H1 (cell line): ENCODE data around the gene KIF11. TPM values are rescaled to one million over a fixed set of nuclear protein-coding genes. Genes with fewer than 3 reads are reported as not detected.

Experiments
- CTCF ChIA-PET: fragments of 300-600 bp; sonication (Branson Sonifier 250); formaldehyde crosslinking; loops from one replicate; lab custom pipeline; 2021; ENCODE audit not compliant: partially characterized antibody; lab: Charles Lee
- POLR2A ChIA-PET: fragments of 300-600 bp; sonication (Branson Sonifier 250); formaldehyde crosslinking; loops from one replicate; lab custom pipeline; 2021; ENCODE audit warnings: inconsistent platforms; ENCODE audit not compliant: partially characterized antibody; lab: Charles Lee
- DNase-seq, 2 experiments: peaks; one replicate each; pipeline versions ENCODE4 v3.0.0 to v3.0.0-alpha.2; 2010 to 2022; ENCODE audit warnings: low spot score in 2 of 2, low read depth in 1 of 2, mixed read lengths in 1 of 2
- FAIRE-seq: peaks from 2 replicates; lab custom pipeline; 2011; peaks lifted over from hg19 to GRCh38; lab: Jason Lieb, UNC
- H2AFZ ChIP-seq: 2 replicates; pipeline ENCODE4 v1.8.1; 2012; ENCODE audit warnings: low read length, inconsistent platforms
- H2AK5ac ChIP-seq: 2 replicates; pipeline ENCODE4 v1.6.1; 2013; ENCODE audit warnings: low read depth, low read length
- H2BK120ac ChIP-seq: replicated peaks from 2 replicates; pipeline ENCODE3; 2013; ENCODE audit warnings: low read depth, low read length, inconsistent platforms
- H2BK12ac ChIP-seq: 2 replicates; pipeline ENCODE4 v1.6.1; 2013; ENCODE audit warnings: low read depth, low read length
- H2BK15ac ChIP-seq: 2 replicates; pipeline ENCODE4 v1.6.1; 2013; ENCODE audit warnings: low read length
- H2BK20ac ChIP-seq: 2 replicates; pipeline ENCODE4 v1.6.1; 2013; ENCODE audit warnings: low read length
- H2BK5ac ChIP-seq: 2 replicates; pipeline ENCODE4 v1.6.1; 2013; ENCODE audit warnings: low read depth, low read length
- H3K14ac ChIP-seq: 2 replicates; pipeline ENCODE4 v1.6.1; 2013; ENCODE audit warnings: inconsistent platforms; ENCODE audit not compliant: insufficient read length
- H3K18ac ChIP-seq: 2 replicates; pipeline ENCODE4 v1.6.1; 2013; ENCODE audit warnings: low read length; ENCODE audit errors: extremely low read depth
- H3K23ac ChIP-seq: 2 replicates; pipeline ENCODE4 v1.6.1; 2013; ENCODE audit warnings: inconsistent platforms; ENCODE audit not compliant: insufficient read length
- H3K23me2 ChIP-seq: 2 replicates; pipeline ENCODE4 v1.6.1; 2013; ENCODE audit warnings: low read depth, low read length
- H3K27ac ChIP-seq: 2 replicates; pipeline ENCODE4 v1.6.1; 2011; ENCODE audit warnings: low read depth, low read length, inconsistent platforms
- H3K27me3 ChIP-seq, 4 experiments: replicated peaks in 1 of 4; 1 replicate in 1 of 4; 2 replicates in 3 of 4; pipeline versions ENCODE4 v1.6.1 to v1.8.1; 2011 to 2013; ENCODE audit warnings: low read length in 3 of 4, mild to moderate bottlenecking in 3 of 4, inconsistent platforms in 2 of 4, mixed read lengths in 2 of 4, moderate library complexity in 1 of 4; ENCODE audit not compliant: control insufficient read depth in 3 of 4, insufficient read depth in 3 of 4; ENCODE audit errors: extremely low read depth in 1 of 4
- H3K36me3 ChIP-seq, 4 experiments: 2 replicates each; pipeline versions ENCODE4 v1.6.1 to v1.8.1; 2011 to 2013; ENCODE audit warnings: mild to moderate bottlenecking in 4 of 4, low read length in 3 of 4, moderate library complexity in 2 of 4, control low read depth in 1 of 4, inconsistent platforms in 1 of 4; ENCODE audit not compliant: insufficient read depth in 4 of 4, control insufficient read depth in 2 of 4
- H3K4ac ChIP-seq: replicated peaks from 2 replicates; pipeline ENCODE3; 2013; ENCODE audit warnings: low read length, low read depth, mixed read lengths, inconsistent platforms; ENCODE audit not compliant: insufficient read length
- H3K4me1 ChIP-seq, 4 experiments: replicated peaks in 1 of 4; 1 replicate in 1 of 4; 2 replicates in 3 of 4; pipeline versions ENCODE4 v1.6.1 to v1.8.1; 2011 to 2013; ENCODE audit warnings: low read length in 3 of 4, inconsistent platforms in 2 of 4, mixed read lengths in 1 of 4; ENCODE audit not compliant: insufficient read depth in 4 of 4, control insufficient read depth in 3 of 4
- H3K4me2 ChIP-seq, 2 experiments: 2 replicates each; pipeline versions ENCODE4 v1.6.1 to v1.8.1; 2011 to 2013; ENCODE audit warnings: low read depth in 2 of 2, low read length in 2 of 2, control low read depth in 1 of 2, inconsistent platforms in 1 of 2, mild to moderate bottlenecking in 1 of 2; ENCODE audit not compliant: insufficient read depth in 1 of 2
- H3K4me3 ChIP-seq, 4 experiments: fragments of 200-600, 300-600 bp in 1 of 4; sonication (generic), shearing (Covaris generic), sonication (Bioruptor Twin) in 1 of 4; 2 replicates each; pipeline versions ENCODE4 v1.5.1 to v1.8.1; 2011 to 2016; ENCODE audit warnings: low read length in 4 of 4, low read depth in 3 of 4, control low read depth in 2 of 4, inconsistent platforms in 2 of 4, mild to moderate bottlenecking in 2 of 4, mixed read lengths in 1 of 4, moderate library complexity in 1 of 4; ENCODE audit not compliant: insufficient read depth in 2 of 4; ENCODE audit errors: extremely low read depth in 1 of 4
- H3K56ac ChIP-seq: replicated peaks from 2 replicates; pipeline ENCODE3; 2013; ENCODE audit warnings: low read depth, mild to moderate bottlenecking, mixed read lengths, low read length, inconsistent platforms; ENCODE audit not compliant: insufficient read length
- H3K79me1 ChIP-seq: 2 replicates; pipeline ENCODE4 v1.6.1; 2013; ENCODE audit warnings: low read depth, low read length, control low read depth
- H3K79me2 ChIP-seq, 2 experiments: 2 replicates each; pipeline versions ENCODE4 v1.6.1 to v1.8.1; 2012 to 2013; ENCODE audit warnings: low read length in 2 of 2, mild to moderate bottlenecking in 2 of 2, inconsistent platforms in 1 of 2; ENCODE audit not compliant: insufficient read depth in 2 of 2, control insufficient read depth in 1 of 2
- H3K9ac ChIP-seq, 4 experiments: replicated peaks in 1 of 4; 1 replicate in 1 of 4; 2 replicates in 3 of 4; pipeline versions ENCODE4 v1.6.1 to v1.8.1; 2011 to 2013; ENCODE audit warnings: low read depth in 3 of 4, low read length in 3 of 4, control low read depth in 2 of 4, mild to moderate bottlenecking in 2 of 4, moderate library complexity in 2 of 4, inconsistent platforms in 1 of 4; ENCODE audit errors: extremely low read depth in 1 of 4
- H3K9me3 ChIP-seq, 2 experiments: 2 replicates each; pipeline versions ENCODE4 v1.6.1 to v1.8.1; 2012 to 2013; ENCODE audit warnings: mild to moderate bottlenecking in 2 of 2, moderate library complexity in 2 of 2, control low read depth in 1 of 2, inconsistent platforms in 1 of 2, low read depth in 1 of 2, low read length in 1 of 2, mixed read lengths in 1 of 2; ENCODE audit not compliant: insufficient read depth in 2 of 2
- H4K20me1 ChIP-seq, 2 experiments: replicated peaks in 1 of 2; 2 replicates each; pipeline versions ENCODE3 to v1.8.1; 2011 to 2013; ENCODE audit warnings: inconsistent platforms in 2 of 2, low read length in 2 of 2, mild to moderate bottlenecking in 1 of 2; ENCODE audit not compliant: insufficient read depth in 2 of 2, control insufficient read depth in 1 of 2
- H4K5ac ChIP-seq: 2 replicates; pipeline ENCODE4 v1.6.1; 2013; ENCODE audit warnings: low read length, low read depth, mixed read lengths, inconsistent platforms; ENCODE audit not compliant: insufficient read length
- H4K8ac ChIP-seq: 2 replicates; pipeline ENCODE4 v1.8.0; 2013; ENCODE audit warnings: mild to moderate bottlenecking, moderate library complexity, low read length, inconsistent platforms; ENCODE audit not compliant: insufficient read depth; ENCODE audit errors: extremely low read depth
- H4K91ac ChIP-seq: replicated peaks from 2 replicates; pipeline ENCODE3; 2013; ENCODE audit warnings: low read length, mixed read lengths, inconsistent platforms; ENCODE audit not compliant: insufficient read length
- ASH2L ChIP-seq: fragments of 200-600, 300-600 bp; sonication (generic); IDR thresholded peaks from one replicate; pipeline ENCODE4 v1.7.1; 2017; ENCODE audit warnings: low read length
- PHF8 ChIP-seq: fragments of 200-600 bp; sonication (generic); conservative IDR thresholded peaks from 2 replicates; pipeline ENCODE4 v1.7.1; 2012; ENCODE audit warnings: low read depth, mild to moderate bottlenecking, inconsistent platforms, low read length, moderate library complexity
- RXRA ChIP-seq: IDR thresholded peaks from 2 replicates; pipeline ENCODE4 v1.6.1; 2011; ENCODE audit warnings: low read depth, mild to moderate bottlenecking, low read length, moderate library complexity; ENCODE audit not compliant: insufficient read depth
- polyA plus RNA-seq, 7 experiments: library from polyadenylated mRNA; depleted of rRNA in 3 of 7; stranded (reverse) in 5 of 7; unstranded in 2 of 7; fragments of >200 nt in 5 of 7; fragments of 200-250 nt in 2 of 7; gene quantifications; 1 replicate in 5 of 7; 2 replicates in 1 of 7; 4 replicates in 1 of 7; pipeline versions ENCODE4 v1.2.1 to v1.2.3, GENCODE V29; 2011 to 2013; ENCODE audit warnings: missing spikeins in 2 of 7, mixed read lengths in 2 of 7
- total RNA-seq: library from RNA; stranded (reverse); fragmentation: NEBNext Ultra II Directional; extraction: Animal tissue kit (Norgen Biotek cat#: 25700); gene quantifications from 2 replicates; pipeline ENCODE4 v1.2.1, GENCODE V29; 2021

The KIF11 gene
- total and polyA plus RNA-seq, 2 of the 8 experiments (the other 6 are each of a cell fraction or from before 2014, with no cell fraction given) = 11.1 to 59.2 TPM

DNA sequence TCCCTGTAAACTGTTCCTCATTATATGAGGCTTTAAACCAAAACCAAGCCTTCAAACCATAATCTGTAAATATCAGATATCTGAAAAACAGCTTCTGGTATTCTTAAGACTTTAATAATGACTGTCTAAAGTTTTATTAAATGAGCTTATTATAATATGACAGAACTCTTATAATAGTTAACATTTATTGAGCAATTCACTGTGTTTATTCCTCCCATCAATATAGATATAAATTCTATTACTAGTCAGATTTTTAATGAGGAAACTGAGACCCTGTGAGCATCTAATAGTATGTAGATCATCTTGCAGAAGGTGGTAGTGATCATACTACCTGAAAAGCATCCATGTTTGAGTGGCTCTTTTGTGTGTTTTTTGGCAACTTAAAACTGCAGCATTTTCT lies 45.1 kb downstream of the KIF11 start:
- Histone ChIP-seq H3K14ac (no peak overlapping the region), H3K56ac (no peak overlapping the region), H3K4me2 (no peak overlapping the region), H4K8ac (no peak overlapping the region), H2AFZ (no peak overlapping the region), H2BK5ac (no peak overlapping the region), H4K5ac (no peak overlapping the region), H3K79me2 (no peaks in the 10 kb centered on the region), H3K79me1 (no peaks in the 10 kb centered on the region), H2BK15ac (no peak overlapping the region), H2BK120ac (no peak overlapping the region), H3K23ac (no peak overlapping the region), H3K4me1 (no peaks in the 10 kb centered on the region), H4K91ac (no peak overlapping the region), H2AK5ac (no peak overlapping the region), H4K20me1 (no peaks in the 10 kb centered on the region), H3K4ac (no peak overlapping the region), H3K27ac (no peak overlapping the region), H3K23me2 (no peaks in the 10 kb centered on the region), H3K36me3 (peaks cover 10 to 65% (median 36%) of the 10 kb centered on the region in 4 experiments), H2BK20ac (no peak overlapping the region), H3K4me3 (no peak overlapping the region), H3K9me3 (no peaks in the 10 kb centered on the region), H3K9ac (no peak overlapping the region), H3K27me3 (no peaks in the 10 kb centered on the region), H2BK12ac (no peak overlapping the region), H3K18ac (no peak overlapping the region)
- DNase-seq (no peak), FAIRE-seq (no peak)
- CTCF ChIA-PET = interaction anchor here (0.6 to 0.9 kb wide), 2 partner anchors 17 to 121 kb away, joined by 3 read pairs; no protein-coding TSS in a partner anchor
- TF ChIP-seq PHF8 (no peak), ASH2L (no peak), RXRA (no peak)
- POLR2A ChIA-PET = interaction anchor here (0.5 kb wide), 1 partner anchor 114 kb away, joined by 4 read pairs; no protein-coding TSS in a partner anchor
